H1 (cell line): Measurements from ENCODE around the gene PRSS50. TPM values are rescaled to one million over a fixed set of nuclear protein-coding genes. Genes with fewer than 3 reads are reported as not detected.

Experiments used
- CTCF ChIA-PET: fragments of 300-600 bp; sonication (Branson Sonifier 250); formaldehyde crosslinking; loops from one replicate; lab custom pipeline; 2021; ENCODE audit not compliant: partially characterized antibody; lab: Charles Lee
- POLR2A ChIA-PET: fragments of 300-600 bp; sonication (Branson Sonifier 250); formaldehyde crosslinking; loops from one replicate; lab custom pipeline; 2021; ENCODE audit warnings: inconsistent platforms; ENCODE audit not compliant: partially characterized antibody; lab: Charles Lee
- DNase-seq, 2 experiments: peaks; one replicate each; pipeline versions ENCODE4 v3.0.0 to v3.0.0-alpha.2; 2010 to 2022; ENCODE audit warnings: low spot score in 2 of 2, low read depth in 1 of 2, mixed read lengths in 1 of 2
- FAIRE-seq: peaks from 2 replicates; lab custom pipeline; 2011; peaks lifted over from hg19 to GRCh38; lab: Jason Lieb, UNC
- H2AFZ ChIP-seq: 2 replicates; pipeline ENCODE4 v1.8.1; 2012; ENCODE audit warnings: low read length, inconsistent platforms
- H2AK5ac ChIP-seq: 2 replicates; pipeline ENCODE4 v1.6.1; 2013; ENCODE audit warnings: low read depth, low read length
- H2BK120ac ChIP-seq: replicated peaks from 2 replicates; pipeline ENCODE3; 2013; ENCODE audit warnings: low read depth, low read length, inconsistent platforms
- H2BK12ac ChIP-seq: 2 replicates; pipeline ENCODE4 v1.6.1; 2013; ENCODE audit warnings: low read depth, low read length
- H2BK15ac ChIP-seq: 2 replicates; pipeline ENCODE4 v1.6.1; 2013; ENCODE audit warnings: low read length
- H2BK20ac ChIP-seq: 2 replicates; pipeline ENCODE4 v1.6.1; 2013; ENCODE audit warnings: low read length
- H2BK5ac ChIP-seq: 2 replicates; pipeline ENCODE4 v1.6.1; 2013; ENCODE audit warnings: low read depth, low read length
- H3K14ac ChIP-seq: 2 replicates; pipeline ENCODE4 v1.6.1; 2013; ENCODE audit warnings: inconsistent platforms; ENCODE audit not compliant: insufficient read length
- H3K18ac ChIP-seq: 2 replicates; pipeline ENCODE4 v1.6.1; 2013; ENCODE audit warnings: low read length; ENCODE audit errors: extremely low read depth
- H3K23ac ChIP-seq: 2 replicates; pipeline ENCODE4 v1.6.1; 2013; ENCODE audit warnings: inconsistent platforms; ENCODE audit not compliant: insufficient read length
- H3K23me2 ChIP-seq: 2 replicates; pipeline ENCODE4 v1.6.1; 2013; ENCODE audit warnings: low read depth, low read length
- H3K27ac ChIP-seq: 2 replicates; pipeline ENCODE4 v1.6.1; 2011; ENCODE audit warnings: low read depth, low read length, inconsistent platforms
- H3K27me3 ChIP-seq, 4 experiments: replicated peaks in 1 of 4; 1 replicate in 1 of 4; 2 replicates in 3 of 4; pipeline versions ENCODE4 v1.6.1 to v1.8.1; 2011 to 2013; ENCODE audit warnings: low read length in 3 of 4, mild to moderate bottlenecking in 3 of 4, inconsistent platforms in 2 of 4, mixed read lengths in 2 of 4, moderate library complexity in 1 of 4; ENCODE audit not compliant: control insufficient read depth in 3 of 4, insufficient read depth in 3 of 4; ENCODE audit errors: extremely low read depth in 1 of 4
- H3K36me3 ChIP-seq, 4 experiments: 2 replicates each; pipeline versions ENCODE4 v1.6.1 to v1.8.1; 2011 to 2013; ENCODE audit warnings: mild to moderate bottlenecking in 4 of 4, low read length in 3 of 4, moderate library complexity in 2 of 4, control low read depth in 1 of 4, inconsistent platforms in 1 of 4; ENCODE audit not compliant: insufficient read depth in 4 of 4, control insufficient read depth in 2 of 4
- H3K4ac ChIP-seq: replicated peaks from 2 replicates; pipeline ENCODE3; 2013; ENCODE audit warnings: low read length, low read depth, mixed read lengths, inconsistent platforms; ENCODE audit not compliant: insufficient read length
- H3K4me1 ChIP-seq, 4 experiments: replicated peaks in 1 of 4; 1 replicate in 1 of 4; 2 replicates in 3 of 4; pipeline versions ENCODE4 v1.6.1 to v1.8.1; 2011 to 2013; ENCODE audit warnings: low read length in 3 of 4, inconsistent platforms in 2 of 4, mixed read lengths in 1 of 4; ENCODE audit not compliant: insufficient read depth in 4 of 4, control insufficient read depth in 3 of 4
- H3K4me2 ChIP-seq, 2 experiments: 2 replicates each; pipeline versions ENCODE4 v1.6.1 to v1.8.1; 2011 to 2013; ENCODE audit warnings: low read depth in 2 of 2, low read length in 2 of 2, control low read depth in 1 of 2, inconsistent platforms in 1 of 2, mild to moderate bottlenecking in 1 of 2; ENCODE audit not compliant: insufficient read depth in 1 of 2
- H3K4me3 ChIP-seq, 4 experiments: fragments of 200-600, 300-600 bp in 1 of 4; sonication (generic), shearing (Covaris generic), sonication (Bioruptor Twin) in 1 of 4; 2 replicates each; pipeline versions ENCODE4 v1.5.1 to v1.8.1; 2011 to 2016; ENCODE audit warnings: low read length in 4 of 4, low read depth in 3 of 4, control low read depth in 2 of 4, inconsistent platforms in 2 of 4, mild to moderate bottlenecking in 2 of 4, mixed read lengths in 1 of 4, moderate library complexity in 1 of 4; ENCODE audit not compliant: insufficient read depth in 2 of 4; ENCODE audit errors: extremely low read depth in 1 of 4
- H3K56ac ChIP-seq: replicated peaks from 2 replicates; pipeline ENCODE3; 2013; ENCODE audit warnings: low read depth, mild to moderate bottlenecking, mixed read lengths, low read length, inconsistent platforms; ENCODE audit not compliant: insufficient read length
- H3K79me1 ChIP-seq: 2 replicates; pipeline ENCODE4 v1.6.1; 2013; ENCODE audit warnings: low read depth, low read length, control low read depth
- H3K79me2 ChIP-seq, 2 experiments: 2 replicates each; pipeline versions ENCODE4 v1.6.1 to v1.8.1; 2012 to 2013; ENCODE audit warnings: low read length in 2 of 2, mild to moderate bottlenecking in 2 of 2, inconsistent platforms in 1 of 2; ENCODE audit not compliant: insufficient read depth in 2 of 2, control insufficient read depth in 1 of 2
- H3K9ac ChIP-seq, 4 experiments: replicated peaks in 1 of 4; 1 replicate in 1 of 4; 2 replicates in 3 of 4; pipeline versions ENCODE4 v1.6.1 to v1.8.1; 2011 to 2013; ENCODE audit warnings: low read depth in 3 of 4, low read length in 3 of 4, control low read depth in 2 of 4, mild to moderate bottlenecking in 2 of 4, moderate library complexity in 2 of 4, inconsistent platforms in 1 of 4; ENCODE audit errors: extremely low read depth in 1 of 4
- H3K9me3 ChIP-seq, 2 experiments: 2 replicates each; pipeline versions ENCODE4 v1.6.1 to v1.8.1; 2012 to 2013; ENCODE audit warnings: mild to moderate bottlenecking in 2 of 2, moderate library complexity in 2 of 2, control low read depth in 1 of 2, inconsistent platforms in 1 of 2, low read depth in 1 of 2, low read length in 1 of 2, mixed read lengths in 1 of 2; ENCODE audit not compliant: insufficient read depth in 2 of 2
- H4K20me1 ChIP-seq, 2 experiments: replicated peaks in 1 of 2; 2 replicates each; pipeline versions ENCODE3 to v1.8.1; 2011 to 2013; ENCODE audit warnings: inconsistent platforms in 2 of 2, low read length in 2 of 2, mild to moderate bottlenecking in 1 of 2; ENCODE audit not compliant: insufficient read depth in 2 of 2, control insufficient read depth in 1 of 2
- H4K5ac ChIP-seq: 2 replicates; pipeline ENCODE4 v1.6.1; 2013; ENCODE audit warnings: low read length, low read depth, mixed read lengths, inconsistent platforms; ENCODE audit not compliant: insufficient read length
- H4K8ac ChIP-seq: 2 replicates; pipeline ENCODE4 v1.8.0; 2013; ENCODE audit warnings: mild to moderate bottlenecking, moderate library complexity, low read length, inconsistent platforms; ENCODE audit not compliant: insufficient read depth; ENCODE audit errors: extremely low read depth
- H4K91ac ChIP-seq: replicated peaks from 2 replicates; pipeline ENCODE3; 2013; ENCODE audit warnings: low read length, mixed read lengths, inconsistent platforms; ENCODE audit not compliant: insufficient read length
- ATF3 ChIP-seq: IDR thresholded peaks from 2 replicates; pipeline ENCODE4 v1.6.1; 2011; ENCODE audit warnings: low read depth, mild to moderate bottlenecking, low read length; ENCODE audit not compliant: insufficient read depth
- CBX8 ChIP-seq: fragments of 300-800, 300-1000 bp; sonication (generic); IDR thresholded peaks from 2 replicates; pipeline ENCODE4 v1.7.1; 2016; ENCODE audit warnings: low read depth, low read length, borderline replicate concordance
- CEBPB ChIP-seq: IDR thresholded peaks from 2 replicates; pipeline ENCODE4 v1.6.1; 2012; ENCODE audit warnings: low read depth, low read length
- CHD2 ChIP-seq: IDR thresholded peaks from 2 replicates; pipeline ENCODE4 v1.6.1; 2012; ENCODE audit warnings: low read length, improper control_type of control experiment
- EGR1 ChIP-seq: IDR thresholded peaks from 2 replicates; pipeline ENCODE4 v1.6.1; 2011; ENCODE audit warnings: low read depth, low read length, borderline replicate concordance
- EP300 ChIP-seq, 2 experiments: IDR thresholded peaks; 1 replicate in 1 of 2; 2 replicates in 1 of 2; pipeline ENCODE4 v1.6.1; 2011 to 2012; ENCODE audit warnings: low read depth in 2 of 2, low read length in 2 of 2, mild to moderate bottlenecking in 2 of 2, borderline replicate concordance in 1 of 2, inconsistent platforms in 1 of 2, moderate library complexity in 1 of 2
- MAFK ChIP-seq: IDR thresholded peaks from 2 replicates; pipeline ENCODE4 v1.6.1; 2012; ENCODE audit warnings: low read depth, mild to moderate bottlenecking, improper control_type of control experiment, low read length
- MAX ChIP-seq: IDR thresholded peaks from 2 replicates; pipeline ENCODE4 v1.6.1; 2012; ENCODE audit warnings: inconsistent platforms
- POLR2AphosphoS5 ChIP-seq: IDR thresholded peaks from 2 replicates; pipeline ENCODE4 v1.6.1; 2011; ENCODE audit warnings: low read depth, low read length
- RBBP5 ChIP-seq: IDR thresholded peaks from 2 replicates; pipeline ENCODE4 v1.7.1; 2012; ENCODE audit warnings: low read depth, mild to moderate bottlenecking, inconsistent platforms, low read length, moderate library complexity, borderline replicate concordance
- SIN3A ChIP-seq, 2 experiments: IDR thresholded peaks in 1 of 2; conservative IDR thresholded peaks in 1 of 2; 2 replicates each; pipeline ENCODE4 v1.6.1; 2011 to 2012; ENCODE audit warnings: low read length in 2 of 2, improper control_type of control experiment in 1 of 2, low read depth in 1 of 2, mild to moderate bottlenecking in 1 of 2
- SRF ChIP-seq: IDR thresholded peaks from 2 replicates; pipeline ENCODE4 v1.6.1; 2011; ENCODE audit warnings: mild to moderate bottlenecking, low read depth, low read length, moderate library complexity
- TCF12 ChIP-seq: IDR thresholded peaks from 2 replicates; pipeline ENCODE4 v1.6.1; 2011; ENCODE audit warnings: low read depth, mild to moderate bottlenecking, low read length
- WGBS, 2 experiments: shearing (Covaris generic) in 1 of 2; methylation state at CpG; one replicate each; pipeline versions ENCODE4 v1.1.6 to v1.1.7; 2013 to 2015; ENCODE audit warnings: low lambda C conversion rate in 2 of 2, mixed read lengths in 2 of 2, inconsistent platforms in 1 of 2, low coverage in 1 of 2, missing lambda C conversion rate in 1 of 2; ENCODE audit not compliant: insufficient replicate concordance in 2 of 2, insufficient coverage in 1 of 2, insufficient read length in 1 of 2; ENCODE audit errors: extremely low coverage in 1 of 2, missing lambda C conversion rate in 1 of 2; 5-methylcytosine and 5-hydroxymethylcytosine counted together
- polyA plus RNA-seq, 7 experiments: library from polyadenylated mRNA; depleted of rRNA in 3 of 7; stranded (reverse) in 5 of 7; unstranded in 2 of 7; fragments of >200 nt in 5 of 7; fragments of 200-250 nt in 2 of 7; gene quantifications; 1 replicate in 5 of 7; 2 replicates in 1 of 7; 4 replicates in 1 of 7; pipeline versions ENCODE4 v1.2.1 to v1.2.3, GENCODE V29; 2011 to 2013; ENCODE audit warnings: missing spikeins in 2 of 7, mixed read lengths in 2 of 7
- total RNA-seq: library from RNA; stranded (reverse); fragmentation: NEBNext Ultra II Directional; extraction: Animal tissue kit (Norgen Biotek cat#: 25700); gene quantifications from 2 replicates; pipeline ENCODE4 v1.2.1, GENCODE V29; 2021

Gene PRSS50
- total and polyA plus RNA-seq, 2 of the 8 experiments (the other 6 are each of a cell fraction or from before 2014, with no cell fraction given) = 0.47 to 0.71 TPM

GRCh38 chr3:46764206-46764605 lies 46.5 kb upstream of the PRSS50 start:
- Histone ChIP-seq H2AK5ac (no peak overlapping the region), H4K20me1 (no peaks in the 10 kb centered on the region), H2BK5ac (no peak overlapping the region), H3K23me2 (no peaks in the 10 kb centered on the region; the same call in 1 of the 2 replicates), H4K5ac (no peak overlapping the region), H3K36me3 (no peaks in the 10 kb centered on the region), H3K18ac (no peak overlapping the region), H2BK12ac (no peak overlapping the region), H2BK20ac (no peak overlapping the region), H4K8ac (no peak overlapping the region), H2AFZ (no peak overlapping the region), H3K14ac (no peak overlapping the region), H3K4me3 (no peak overlapping the region), H4K91ac (no peak overlapping the region), H3K4ac (no peak overlapping the region), H3K9me3 (peaks cover 8 to 13% of the 10 kb centered on the region in 2 experiments; a peak in 3 of 4 replicates), H2BK120ac (no peak overlapping the region), H2BK15ac (no peak overlapping the region), H3K9ac (no peak overlapping the region), H3K27ac (no peak overlapping the region), H3K23ac (no peak overlapping the region), H3K79me2 (no peaks in the 10 kb centered on the region), H3K4me2 (no peak overlapping the region), H3K27me3 (no peaks in the 10 kb centered on the region), H3K79me1 (no peaks in the 10 kb centered on the region), H3K4me1 (peaks cover 0 to 4% (median 0%) of the 10 kb centered on the region in 4 experiments; a peak in 2 of 7 replicates), H3K56ac (no peak overlapping the region)
- DNase-seq (no peak), FAIRE-seq (no peak)
- ChIA-PET CTCF (interaction anchor here (0.9 to 2.4 kb wide), 4 partner anchors 16 to 102 kb away, joined by 3 to 8 read pairs (median 4); no protein-coding TSS in a partner anchor), POLR2A (interaction anchor here (0.5 kb wide), 1 partner anchor 34 kb away, joined by 3 read pairs; no protein-coding TSS in a partner anchor)
- 90% methylated on average over 1 of the region's 1 CpG; no CpG with 5 or more reads in 1 of the 2 experiments for WGBS, 2 experiments
- TF ChIP-seq EP300 (IDR thresholded peaks at IDR 0.05; ENCODE audit: borderline replicate concordance in 1 of 2, low read depth in 2 of 2, low read length in 2 of 2) (no peak), TCF12 (no peak), ATF3 (no peak), SIN3A (conservative IDR thresholded peaks at IDR 0.05 in 1 of 2, IDR thresholded peaks at IDR 0.05 in 1 of 2; ENCODE audit: low read depth in 1 of 2, low read length in 2 of 2) (no peak), MAX (no peak), EGR1 (no peak), CBX8 (no peak), MAFK (no peak), RBBP5 (no peak), SRF (no peak), POLR2AphosphoS5 (no peak), CEBPB (no peak), CHD2 (no peak)
